Loucy (cell line): ENCODE data around the gene RHOF.

Experiments used
- H2AFZ ChIP-seq: fragments of 200-600 bp; sonication (generic); 2 replicates; pipeline ENCODE4 v1.6.0; 2016; ENCODE audit warnings: antibody characterized with exemption, mild to moderate bottlenecking, low read length, moderate library complexity
- H3F3A ChIP-seq: fragments of 200-600 bp; 2 replicates; pipeline ENCODE4 v1.6.0; 2016; ENCODE audit warnings: antibody characterized with exemption, low read depth, mild to moderate bottlenecking
- H3K27me3 ChIP-seq: fragments of 200-600 bp; sonication (generic); 2 replicates; pipeline ENCODE4 v1.6.1; 2014; ENCODE audit warnings: low read length, mild to moderate bottlenecking; ENCODE audit not compliant: insufficient read depth, poor library complexity, severe bottlenecking
- H3K36me3 ChIP-seq: fragments of 200-600 bp; sonication (generic); 2 replicates; pipeline ENCODE4 v1.6.1; 2016; ENCODE audit warnings: low read length; ENCODE audit not compliant: insufficient read depth
- H3K4me1 ChIP-seq: fragments of 200-600 bp; sonication (generic); 2 replicates; pipeline ENCODE4 v1.5.1; 2014; ENCODE audit warnings: low read length, mild to moderate bottlenecking; ENCODE audit not compliant: insufficient read depth, poor library complexity, severe bottlenecking
- H3K4me2 ChIP-seq: fragments of 200-600 bp; sonication (generic); 2 replicates; pipeline ENCODE4 v1.6.0; 2014; ENCODE audit warnings: antibody characterized with exemption, low read length, low read depth, mild to moderate bottlenecking; ENCODE audit not compliant: poor library complexity, severe bottlenecking
- H3K4me3 ChIP-seq: fragments of 200-600 bp; sonication (generic); 2 replicates; pipeline ENCODE4 v1.5.1; 2014; ENCODE audit warnings: low read length, mild to moderate bottlenecking, mixed read lengths; ENCODE audit not compliant: poor library complexity, severe bottlenecking
- H3K79me2 ChIP-seq: fragments of 200-600 bp; sonication (generic); 2 replicates; pipeline ENCODE4 v1.6.1; 2014; ENCODE audit warnings: low read length; ENCODE audit not compliant: insufficient read depth
- H3K9ac ChIP-seq: fragments of 200-600 bp; sonication (generic); 2 replicates; pipeline ENCODE4 v1.6.0; 2014; ENCODE audit warnings: mild to moderate bottlenecking, low read depth, low read length, moderate library complexity; ENCODE audit not compliant: poor library complexity, severe bottlenecking
- H3K9me2 ChIP-seq: fragments of 200-600 bp; sonication (generic); replicated peaks from 2 replicates; pipeline ENCODE4 v1.6.1; 2016; ENCODE audit warnings: low read depth, low read length, mixed read lengths
- H3K9me3 ChIP-seq: fragments of 200-600 bp; sonication (generic); 2 replicates; pipeline ENCODE4 v1.6.1; 2014; ENCODE audit warnings: mild to moderate bottlenecking, antibody characterized with exemption, low read length, low read depth; ENCODE audit not compliant: insufficient read depth
- H4K20me1 ChIP-seq: fragments of 200-600 bp; sonication (generic); 2 replicates; pipeline ENCODE4 v1.6.0; 2014; ENCODE audit warnings: antibody characterized with exemption, low read length, mild to moderate bottlenecking; ENCODE audit not compliant: insufficient read depth, poor library complexity, severe bottlenecking
- EZH2phosphoT487 ChIP-seq: fragments of 200-600 bp; IDR thresholded peaks from 2 replicates; pipeline ENCODE4 v1.6.1; 2018; ENCODE audit warnings: antibody characterized with exemption, mild to moderate bottlenecking, moderate library complexity, borderline replicate concordance
- TF ChIP-seq, protein P1 (sequence below): fragments of 200-600 bp; sonication (generic); conservative IDR thresholded peaks from 2 replicates; pipeline ENCODE4 v1.5.1; 2014; ENCODE audit warnings: mild to moderate bottlenecking, antibody characterized with exemption, low read length

RHOF gene

DNA sequence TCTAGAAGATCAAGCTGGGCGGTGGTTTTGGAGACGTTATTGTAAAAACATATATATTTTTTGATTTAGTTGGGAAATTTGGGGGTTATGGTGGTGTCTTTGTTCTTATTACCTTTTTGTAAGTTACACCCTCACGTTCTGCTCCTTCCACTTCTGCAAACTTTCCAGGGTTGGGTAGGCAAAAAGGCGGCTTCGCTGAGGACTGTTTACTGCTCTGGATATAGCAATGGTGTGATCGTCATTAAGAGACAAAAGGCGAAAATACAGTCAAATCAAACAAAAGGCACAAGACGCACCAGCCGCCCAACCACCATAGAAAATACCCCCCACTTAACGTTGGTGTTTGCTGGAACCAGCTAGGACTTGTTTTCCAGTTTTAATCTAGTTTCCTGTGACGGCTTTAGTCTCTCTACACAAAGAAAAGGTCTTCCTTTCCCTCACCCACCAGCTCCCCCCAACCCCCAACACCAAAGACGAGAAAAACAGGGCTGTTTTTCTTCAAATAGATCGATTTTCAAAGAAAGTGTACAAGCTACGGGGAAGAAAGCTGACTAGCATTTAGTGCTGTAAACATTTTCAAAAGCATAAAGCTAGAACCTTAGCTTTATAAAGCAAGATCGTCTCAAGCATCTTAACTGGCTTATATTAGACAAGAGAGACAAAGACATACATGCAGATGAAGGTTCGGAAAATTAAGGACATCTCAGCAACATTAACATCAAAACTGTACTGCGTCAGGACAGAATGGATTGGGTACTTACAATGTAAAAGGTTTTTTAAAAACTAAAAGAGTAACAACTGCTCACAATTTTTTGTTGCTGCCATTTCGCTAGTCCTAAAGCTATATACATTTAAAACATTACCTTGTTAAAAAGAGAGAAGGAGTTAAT is 8.4 kb upstream of the RHOF start:
- H3K4me1 ChIP-seq, result peaks cover 35% of the 10 kb centered on the region
- peaks cover 85% of the 10 kb centered on the region for H3K79me2 ChIP-seq
- peaks cover 6% of the 10 kb centered on the region; the same call in 1 of the 2 replicates for H3F3A ChIP-seq
- H3K9me3 ChIP-seq, result no peaks in the 10 kb centered on the region
- H3K4me2 ChIP-seq, result peak overlapping the region; percentile 93
- H4K20me1 ChIP-seq, result peaks cover 47% of the 10 kb centered on the region
- H3K36me3 ChIP-seq, result 0 out of 2 replicates have a peak, but pooled peaks cover 5% of the 10 kb centered on the region
- peak overlapping the region; percentile 100 for H3K9ac ChIP-seq
- peak overlapping the region; percentile 94 for H3K4me3 ChIP-seq
- TF ChIP-seq, protein P1, sequence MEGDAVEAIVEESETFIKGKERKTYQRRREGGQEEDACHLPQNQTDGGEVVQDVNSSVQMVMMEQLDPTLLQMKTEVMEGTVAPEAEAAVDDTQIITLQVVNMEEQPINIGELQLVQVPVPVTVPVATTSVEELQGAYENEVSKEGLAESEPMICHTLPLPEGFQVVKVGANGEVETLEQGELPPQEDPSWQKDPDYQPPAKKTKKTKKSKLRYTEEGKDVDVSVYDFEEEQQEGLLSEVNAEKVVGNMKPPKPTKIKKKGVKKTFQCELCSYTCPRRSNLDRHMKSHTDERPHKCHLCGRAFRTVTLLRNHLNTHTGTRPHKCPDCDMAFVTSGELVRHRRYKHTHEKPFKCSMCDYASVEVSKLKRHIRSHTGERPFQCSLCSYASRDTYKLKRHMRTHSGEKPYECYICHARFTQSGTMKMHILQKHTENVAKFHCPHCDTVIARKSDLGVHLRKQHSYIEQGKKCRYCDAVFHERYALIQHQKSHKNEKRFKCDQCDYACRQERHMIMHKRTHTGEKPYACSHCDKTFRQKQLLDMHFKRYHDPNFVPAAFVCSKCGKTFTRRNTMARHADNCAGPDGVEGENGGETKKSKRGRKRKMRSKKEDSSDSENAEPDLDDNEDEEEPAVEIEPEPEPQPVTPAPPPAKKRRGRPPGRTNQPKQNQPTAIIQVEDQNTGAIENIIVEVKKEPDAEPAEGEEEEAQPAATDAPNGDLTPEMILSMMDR, result no peak
- TF ChIP-seq EZH2phosphoT487, result no peak
- no peaks in the 10 kb centered on the region for H3K9me2 ChIP-seq
- peaks cover 6% of the 10 kb centered on the region for H3K27me3 ChIP-seq
- H2AFZ ChIP-seq, result no peak overlapping the region

DNA sequence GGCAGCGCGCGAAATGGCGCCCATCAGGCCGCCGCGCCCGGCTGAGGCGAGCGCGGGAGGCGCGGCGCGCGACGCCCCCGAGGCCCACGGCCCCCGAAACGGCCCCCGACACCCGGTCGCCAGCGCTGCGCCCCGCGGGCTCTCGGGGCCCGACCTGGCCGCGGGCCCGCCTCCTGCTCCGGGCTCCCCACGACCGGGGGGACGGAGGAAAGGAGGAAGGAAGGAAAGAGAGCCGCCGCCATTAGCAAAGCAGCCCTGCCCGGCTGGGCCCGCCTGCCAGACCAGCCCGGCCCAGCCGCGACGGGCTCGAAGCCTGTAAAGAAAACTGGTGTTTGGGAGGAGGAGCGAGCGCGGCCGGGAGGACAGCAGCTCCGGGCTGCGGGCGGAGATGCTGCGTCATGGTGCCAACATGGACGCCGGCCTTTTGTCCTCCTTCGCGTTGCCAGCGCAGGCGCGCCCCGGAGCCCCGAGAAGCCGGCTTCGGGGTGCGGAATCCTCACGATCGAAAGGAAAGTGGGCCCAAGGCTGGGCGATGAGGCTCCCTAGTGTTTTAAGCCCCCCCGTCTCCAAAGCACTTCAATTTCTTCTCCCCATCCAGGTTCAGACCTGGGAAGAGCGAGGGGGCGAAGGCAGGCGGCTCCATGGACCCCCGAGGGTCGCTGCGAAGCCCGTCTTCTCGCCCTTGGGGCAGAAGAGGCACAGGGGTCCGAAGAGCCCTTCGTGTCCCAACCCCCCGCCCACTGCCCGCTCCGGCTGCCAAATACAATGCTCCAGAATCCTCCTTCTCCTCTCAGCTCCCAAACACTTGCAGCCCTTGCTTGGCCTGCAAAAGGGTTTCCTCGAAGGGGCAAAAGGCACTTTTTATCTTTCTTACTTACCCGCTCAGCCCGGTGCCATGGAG is 7.5 kb upstream of the RHOF start:
- 0 out of 2 replicates have a peak, but pooled peaks cover 5% of the 10 kb centered on the region for H3K36me3 ChIP-seq
- peaks cover 6% of the 10 kb centered on the region; the same call in 1 of the 2 replicates for H3F3A ChIP-seq
- peaks cover 6% of the 10 kb centered on the region for H3K27me3 ChIP-seq
- peak overlapping the region; percentile 100 for H3K9ac ChIP-seq
- H3K4me1 ChIP-seq, result peaks cover 26% of the 10 kb centered on the region
- H2AFZ ChIP-seq, result no peak overlapping the region
- peak overlapping the region; percentile 94 for H3K4me3 ChIP-seq
- H3K79me2 ChIP-seq, result peaks cover 84% of the 10 kb centered on the region
- no peaks in the 10 kb centered on the region for H3K9me2 ChIP-seq
- peaks cover 44% of the 10 kb centered on the region for H4K20me1 ChIP-seq
- peak overlapping the region; percentile 93 for H3K4me2 ChIP-seq
- no peaks in the 10 kb centered on the region for H3K9me3 ChIP-seq
- TF ChIP-seq EZH2phosphoT487, result no peak
- TF ChIP-seq, protein P1, result no peak

DNA sequence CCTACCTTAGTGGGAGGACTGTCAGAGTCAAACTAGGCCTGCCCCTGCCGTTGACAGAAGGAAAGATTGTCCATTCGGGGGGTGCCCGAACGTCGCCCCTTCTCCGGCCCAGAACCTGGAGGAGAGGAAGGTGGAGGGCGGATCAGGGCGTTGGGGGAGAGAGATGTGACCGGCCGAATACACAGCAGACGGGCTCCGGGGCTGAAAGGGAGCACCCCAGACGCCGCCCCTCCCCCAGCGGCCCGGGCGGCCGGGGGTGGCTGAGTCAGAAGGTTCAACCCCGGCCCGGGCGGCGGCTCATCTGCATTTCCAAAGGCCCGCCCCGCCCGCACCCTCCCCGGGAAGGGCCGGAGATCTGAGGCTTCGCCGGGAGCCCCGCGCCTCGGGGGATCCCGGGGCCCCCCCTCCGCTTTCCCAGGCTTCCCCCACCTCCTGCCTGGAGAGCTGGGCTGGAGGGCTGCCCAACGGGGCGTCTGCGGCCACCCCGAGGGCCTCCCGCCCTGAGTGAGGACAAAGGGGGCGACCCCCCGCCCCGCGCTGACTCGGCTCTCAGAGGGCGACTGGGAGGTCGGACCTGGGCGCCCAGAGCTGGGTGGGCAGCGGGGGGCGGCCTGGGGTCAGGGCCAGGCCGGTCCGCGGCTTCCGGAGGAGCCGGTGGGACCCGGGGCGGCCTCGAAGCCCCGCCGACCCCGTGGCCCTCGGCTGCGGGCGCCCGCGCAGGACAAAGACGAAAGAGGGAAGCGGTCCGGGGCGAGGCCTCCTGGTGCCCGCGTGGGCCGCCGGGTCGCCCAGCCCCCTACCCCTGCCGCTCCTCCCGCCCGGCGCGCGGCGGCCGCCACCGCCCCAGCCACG is 6.6 kb upstream of the RHOF start:
- Histone ChIP-seq H2AFZ (no peak overlapping the region), H3K79me2 (peaks cover 76% of the 10 kb centered on the region), H3K9me3 (no peaks in the 10 kb centered on the region), H3K4me3 (peak overlapping the region; percentile 94), H3K9me2 (no peaks in the 10 kb centered on the region), H3K36me3 (0 out of 2 replicates have a peak, but pooled peaks cover 5% of the 10 kb centered on the region), H3K4me2 (peak overlapping the region; percentile 89), H3K4me1 (peaks cover 22% of the 10 kb centered on the region), H3K9ac (peak overlapping the region; percentile 100), H3F3A (peaks cover 12% of the 10 kb centered on the region; the same call in 1 of the 2 replicates), H4K20me1 (peaks cover 45% of the 10 kb centered on the region), H3K27me3 (peaks cover 6% of the 10 kb centered on the region)
- TF ChIP-seq EZH2phosphoT487, result no peak
- TF ChIP-seq, protein P1, result no peak
